ENCODE results near the gene ABCC5.
"Not testable (repeated sequence)": the region's sequence is repeated elsewhere in the genome, so short reads cannot be mapped to it uniquely, and the experiment has no call there.

ABCC5 gene

GRCh38 chr3:184050217-184050847 lies 32.6 kb upstream of the ABCC5 start:
- no peaks in the 10 kb centered on the region for H3K36me3 Mint-ChIP-seq (ENCODE audit: low read depth)
- TF ChIP-seq CTCF (IDR thresholded peaks at IDR 0.05; ENCODE audit: unreplicated experiment in 3 of 3) = no peak
- no peaks in the 10 kb centered on the region for H3K4me1 Mint-ChIP-seq
- no peak overlapping the region for H3K27ac Mint-ChIP-seq
- no peak overlapping the region for H3K4me3 Mint-ChIP-seq
- peaks cover 14% of the 10 kb centered on the region for H3K27me3 Mint-ChIP-seq (ENCODE audit: low read depth)
- no peaks in the 10 kb centered on the region for H3K9me3 Mint-ChIP-seq

GRCh38 chr3:184045995-184046394 lies 28.3 kb upstream of the ABCC5 start:
- Mint-ChIP-seq H3K9me3 (no peaks in the 10 kb centered on the region), H3K4me1 (no peaks in the 10 kb centered on the region), H3K4me3 (no peak overlapping the region), H3K36me3 (ENCODE audit: low read depth) (no peaks in the 10 kb centered on the region), H3K27ac (no peak overlapping the region), H3K27me3 (ENCODE audit: low read depth) (peaks cover 12% of the 10 kb centered on the region)
- no peak for TF ChIP-seq CTCF (IDR thresholded peaks at IDR 0.05; ENCODE audit: unreplicated experiment in 3 of 3)

- Mint-ChIP-seq H3K4me3 (no peak overlapping the region), H3K36me3 (ENCODE audit: low read depth) (no peaks in the 10 kb centered on the region), H3K27ac (no peak overlapping the region), H3K27me3 (ENCODE audit: low read depth) (peaks cover 9% of the 10 kb centered on the region), H3K4me1 (no peaks in the 10 kb centered on the region), H3K9me3 (no peaks in the 10 kb centered on the region)
- TF ChIP-seq CTCF (IDR thresholded peaks at IDR 0.05; ENCODE audit: unreplicated experiment in 3 of 3) = no peak
Observed at GRCh38 chr3:184042617-184043016, 24.9 kb upstream of the ABCC5 start.

GRCh38 chr3:184040010-184040409 lies 22.3 kb upstream of the ABCC5 start:
- H3K27me3 Mint-ChIP-seq (ENCODE audit: low read depth) = peaks cover 3% of the 10 kb centered on the region
- H3K36me3 Mint-ChIP-seq (ENCODE audit: low read depth) = no peaks in the 10 kb centered on the region
- no peak overlapping the region for H3K27ac Mint-ChIP-seq
- no peak overlapping the region for H3K4me3 Mint-ChIP-seq
- H3K9me3 Mint-ChIP-seq = no peaks in the 10 kb centered on the region
- H3K4me1 Mint-ChIP-seq = no peaks in the 10 kb centered on the region
- no peak for TF ChIP-seq CTCF (IDR thresholded peaks at IDR 0.05; ENCODE audit: unreplicated experiment in 3 of 3)

GRCh38 chr3:184039414-184039813 lies 21.7 kb upstream of the ABCC5 start:
- no peaks in the 10 kb centered on the region for H3K36me3 Mint-ChIP-seq (ENCODE audit: low read depth)
- H3K4me1 Mint-ChIP-seq = no peaks in the 10 kb centered on the region
- H3K27me3 Mint-ChIP-seq (ENCODE audit: low read depth) = no peaks in the 10 kb centered on the region
- no peaks in the 10 kb centered on the region for H3K9me3 Mint-ChIP-seq
- no peak overlapping the region for H3K27ac Mint-ChIP-seq
- no peak overlapping the region for H3K4me3 Mint-ChIP-seq
- no peak for TF ChIP-seq CTCF (IDR thresholded peaks at IDR 0.05; ENCODE audit: unreplicated experiment in 3 of 3)

GRCh38 chr3:184038307-184038706 lies 20.6 kb upstream of the ABCC5 start:
- H3K4me3 Mint-ChIP-seq; H3K9me3 Mint-ChIP-seq; H3K4me1 Mint-ChIP-seq; H3K27me3 Mint-ChIP-seq (ENCODE audit: low read depth); H3K27ac Mint-ChIP-seq; H3K36me3 Mint-ChIP-seq (ENCODE audit: low read depth): not testable (repeated sequence)
